MM.1S (cell line): Measurements from ENCODE around the gene WDR72.

Experiments
- DNase-seq: peaks from one replicate; pipeline ENCODE4 v3.0.0-alpha.2; 2015
- H2AFZ ChIP-seq: fragments of 300-600 bp; sonication (generic); 2 replicates; pipeline ENCODE4 v1.6.0; 2016; ENCODE audit warnings: antibody characterized with exemption, low read length
- H3F3A ChIP-seq: fragments of 300-600 bp; sonication (generic); 2 replicates; pipeline ENCODE4 v1.6.1; 2016; ENCODE audit warnings: mild to moderate bottlenecking, antibody characterized with exemption, low read length, moderate library complexity, mixed read lengths; ENCODE audit not compliant: insufficient read depth
- H3K27ac ChIP-seq: fragments of 300-600 bp; sonication (generic); 2 replicates; pipeline ENCODE4 v1.5.1; 2016; ENCODE audit warnings: mild to moderate bottlenecking, low read length
- H3K27me3 ChIP-seq: fragments of 300-600 bp; sonication (generic); replicated peaks from 2 replicates; pipeline ENCODE4 v1.6.0; 2016; ENCODE audit warnings: low read length; ENCODE audit not compliant: insufficient read depth
- H3K36me3 ChIP-seq: fragments of 300-600 bp; sonication (generic); replicated peaks from 2 replicates; pipeline ENCODE4 v1.6.1; 2016; ENCODE audit warnings: mild to moderate bottlenecking, low read length, mixed read lengths; ENCODE audit not compliant: insufficient read depth
- H3K4me1 ChIP-seq: fragments of 300-600 bp; sonication (generic); 2 replicates; pipeline ENCODE4 v1.6.1; 2016; ENCODE audit warnings: low read length, mixed read lengths
- H3K4me2 ChIP-seq: fragments of 300-600 bp; sonication (generic); 2 replicates; pipeline ENCODE4 v1.6.0; 2016; ENCODE audit warnings: low read depth, low read length
- H3K4me3 ChIP-seq: fragments of 300-600 bp; sonication (generic); 2 replicates; pipeline ENCODE4 v1.5.1; 2016; ENCODE audit warnings: low read length, mixed read lengths
- H3K79me2 ChIP-seq: fragments of 300-600 bp; sonication (generic); 2 replicates; pipeline ENCODE4 v1.6.1; 2016; ENCODE audit warnings: mixed run types, low read length, mixed read lengths
- H3K9ac ChIP-seq: fragments of 300-600 bp; sonication (generic); 2 replicates; pipeline ENCODE4 v1.6.1; 2016; ENCODE audit warnings: low read length, mixed read lengths
- H3K9me2 ChIP-seq: fragments of 300-600 bp; sonication (generic); replicated peaks from 2 replicates; pipeline ENCODE4 v1.6.1; 2016; ENCODE audit warnings: mild to moderate bottlenecking, low read length, mixed read lengths; ENCODE audit not compliant: insufficient read depth
- H3K9me3 ChIP-seq: fragments of 300-600 bp; sonication (generic); replicated peaks from 2 replicates; pipeline ENCODE4 v1.6.1; 2016; ENCODE audit warnings: mild to moderate bottlenecking, low read length, mixed read lengths; ENCODE audit not compliant: insufficient read depth
- H4K20me1 ChIP-seq: fragments of 300-600 bp; sonication (generic); 2 replicates; pipeline ENCODE4 v1.6.1; 2016; ENCODE audit warnings: mild to moderate bottlenecking, low read length, moderate library complexity, mixed read lengths; ENCODE audit not compliant: insufficient read depth
- CTCF ChIP-seq: fragments of 300-600 bp; sonication (generic); IDR thresholded peaks from 2 replicates; pipeline ENCODE4 v1.5.1; 2016; ENCODE audit warnings: antibody characterized with exemption, low read length, mixed read lengths
- EZH2 ChIP-seq: fragments of 300-600 bp; sonication (generic); optimal IDR thresholded peaks from 2 replicates; pipeline ENCODE3; 2017; ENCODE audit warnings: low read depth, mild to moderate bottlenecking, antibody characterized with exemption, low read length, mixed read lengths
- EZH2phosphoT487 ChIP-seq: fragments of 300-600 bp; sonication (generic); IDR thresholded peaks from 2 replicates; pipeline ENCODE4 v1.6.1; 2018; ENCODE audit warnings: antibody characterized with exemption, low read length

Gene WDR72

GRCh38 chr15:53506370-53506769 is 253.1 kb downstream of the WDR72 start:
- Histone ChIP-seq H2AFZ (no peak overlapping the region), H3K27ac (no peak overlapping the region), H3K9me3 (no peaks in the 10 kb centered on the region), H3K9ac (no peak overlapping the region), H3K4me3 (no peak overlapping the region), H3K79me2 (no peaks in the 10 kb centered on the region), H3K4me1 (no peaks in the 10 kb centered on the region), H3K27me3 (no peaks in the 10 kb centered on the region), H3K36me3 (no peaks in the 10 kb centered on the region), H3K9me2 (no peaks in the 10 kb centered on the region), H3K4me2 (no peak overlapping the region), H4K20me1 (no peaks in the 10 kb centered on the region), H3F3A (no peaks in the 10 kb centered on the region)
- no peak for TF ChIP-seq EZH2
- TF ChIP-seq EZH2phosphoT487 = no peak
- no peak for TF ChIP-seq CTCF
- no peak for DNase-seq

GRCh38 chr15:53498996-53499395 is 260.5 kb downstream of the WDR72 start:
- H3K4me3 ChIP-seq = no peak overlapping the region
- no peaks in the 10 kb centered on the region for H3K9me2 ChIP-seq
- H3K9ac ChIP-seq = no peak overlapping the region
- H3K9me3 ChIP-seq = no peaks in the 10 kb centered on the region
- no peaks in the 10 kb centered on the region for H4K20me1 ChIP-seq
- H3K4me2 ChIP-seq = no peak overlapping the region
- H3K27me3 ChIP-seq = no peaks in the 10 kb centered on the region
- H3K36me3 ChIP-seq = no peaks in the 10 kb centered on the region
- no peaks in the 10 kb centered on the region for H3K4me1 ChIP-seq
- H3F3A ChIP-seq = no peaks in the 10 kb centered on the region
- TF ChIP-seq EZH2phosphoT487 = no peak
- no peak for TF ChIP-seq EZH2
- no peak for TF ChIP-seq CTCF
- H2AFZ ChIP-seq = no peak overlapping the region
- no peak for DNase-seq
- no peaks in the 10 kb centered on the region for H3K79me2 ChIP-seq
- H3K27ac ChIP-seq = no peak overlapping the region

GRCh38 chr15:53490341-53490740 is 269.1 kb downstream of the WDR72 start:
- H4K20me1 ChIP-seq = no peaks in the 10 kb centered on the region
- no peaks in the 10 kb centered on the region for H3K9me2 ChIP-seq
- H3K36me3 ChIP-seq = no peaks in the 10 kb centered on the region
- no peaks in the 10 kb centered on the region for H3K4me1 ChIP-seq
- TF ChIP-seq EZH2phosphoT487 (no peak), CTCF (no peak), EZH2 (no peak)
- no peak overlapping the region for H3K4me3 ChIP-seq
- no peak for DNase-seq
- no peaks in the 10 kb centered on the region for H3F3A ChIP-seq
- no peaks in the 10 kb centered on the region for H3K27me3 ChIP-seq
- H3K79me2 ChIP-seq = no peaks in the 10 kb centered on the region
- no peak overlapping the region for H2AFZ ChIP-seq
- no peaks in the 10 kb centered on the region for H3K9me3 ChIP-seq
- no peak overlapping the region for H3K4me2 ChIP-seq
- no peak overlapping the region for H3K27ac ChIP-seq
- no peak overlapping the region for H3K9ac ChIP-seq
